ENCODE data around the gene MIGA2. TPM values are rescaled to one million over a fixed set of nuclear protein-coding genes. Genes with fewer than 3 reads are reported as not detected.

Gene MIGA2
- total RNA-seq, 1 experiment from 2014 or later: 23.7 TPM

DNA sequence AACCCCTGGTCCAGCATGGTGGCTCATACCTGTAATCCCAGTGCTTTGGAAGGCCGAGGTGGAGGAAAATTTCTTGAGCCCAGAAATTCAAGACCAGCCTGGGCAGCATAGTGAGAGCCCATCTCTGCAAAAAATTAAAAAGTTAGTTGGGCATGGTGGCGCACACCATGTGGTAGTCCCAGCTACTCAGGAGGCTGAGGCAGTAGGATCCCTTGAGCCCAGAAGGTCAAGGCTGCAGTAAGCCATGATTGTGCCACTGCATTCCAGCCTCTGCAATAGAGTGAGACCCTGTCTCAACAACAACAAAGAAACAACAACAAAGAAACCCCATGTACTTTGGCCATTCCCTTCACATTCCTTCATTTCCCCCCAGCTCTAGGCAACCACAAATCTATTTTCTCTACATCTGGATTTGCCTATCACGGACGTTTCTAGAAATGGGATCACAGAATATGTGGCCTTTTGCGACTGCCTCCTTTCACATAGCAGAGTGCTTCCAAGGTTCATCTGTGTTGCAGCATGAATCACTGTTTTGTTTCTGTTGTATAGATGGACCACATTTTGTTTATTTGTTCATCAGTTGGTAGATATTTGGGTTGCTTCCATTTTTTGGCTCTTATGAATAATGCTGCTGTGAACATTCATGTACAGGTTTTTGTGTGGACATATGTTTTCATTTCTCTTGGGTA lies 17.9 kb downstream of the MIGA2 start:
- CTCF ChIA-PET: interaction anchor here (1.1 kb wide), 1 partner anchor 26 kb away, joined by 3 read pairs; the partner anchor contains the start of gene SH3GLB2
- TF ChIP-seq FOSL1 (IDR thresholded peaks at IDR 0.05; ENCODE audit: low read depth): no peak
- no peak for TF ChIP-seq POLR2AphosphoS5 (IDR thresholded peaks at IDR 0.05; ENCODE audit: low read depth, low read length)
- no peak for TF ChIP-seq SRF (IDR thresholded peaks at IDR 0.05; ENCODE audit: low read depth)
- no peak for TF ChIP-seq EZH2phosphoT487 (IDR thresholded peaks at IDR 0.05; ENCODE audit: borderline replicate concordance)
- no peak for TF ChIP-seq EZH2 (IDR thresholded peaks at IDR 0.05)
- TF ChIP-seq POLR2A (IDR thresholded peaks at IDR 0.05; ENCODE audit: borderline replicate concordance, extremely low read depth, insufficient read depth, insufficient read length): no peak
- no peak for TF ChIP-seq SP1 (IDR thresholded peaks at IDR 0.05; ENCODE audit: low read depth)
- TF ChIP-seq ZFX (IDR thresholded peaks at IDR 0.05): no peak
- TF ChIP-seq, protein P1, sequence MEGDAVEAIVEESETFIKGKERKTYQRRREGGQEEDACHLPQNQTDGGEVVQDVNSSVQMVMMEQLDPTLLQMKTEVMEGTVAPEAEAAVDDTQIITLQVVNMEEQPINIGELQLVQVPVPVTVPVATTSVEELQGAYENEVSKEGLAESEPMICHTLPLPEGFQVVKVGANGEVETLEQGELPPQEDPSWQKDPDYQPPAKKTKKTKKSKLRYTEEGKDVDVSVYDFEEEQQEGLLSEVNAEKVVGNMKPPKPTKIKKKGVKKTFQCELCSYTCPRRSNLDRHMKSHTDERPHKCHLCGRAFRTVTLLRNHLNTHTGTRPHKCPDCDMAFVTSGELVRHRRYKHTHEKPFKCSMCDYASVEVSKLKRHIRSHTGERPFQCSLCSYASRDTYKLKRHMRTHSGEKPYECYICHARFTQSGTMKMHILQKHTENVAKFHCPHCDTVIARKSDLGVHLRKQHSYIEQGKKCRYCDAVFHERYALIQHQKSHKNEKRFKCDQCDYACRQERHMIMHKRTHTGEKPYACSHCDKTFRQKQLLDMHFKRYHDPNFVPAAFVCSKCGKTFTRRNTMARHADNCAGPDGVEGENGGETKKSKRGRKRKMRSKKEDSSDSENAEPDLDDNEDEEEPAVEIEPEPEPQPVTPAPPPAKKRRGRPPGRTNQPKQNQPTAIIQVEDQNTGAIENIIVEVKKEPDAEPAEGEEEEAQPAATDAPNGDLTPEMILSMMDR (IDR thresholded peaks at IDR 0.05 in 2 of 3, conservative IDR thresholded peaks at IDR 0.05 in 1 of 3; ENCODE audit: borderline replicate concordance in 1 of 3, insufficient read depth in 1 of 3, low read depth in 2 of 3, low read length in 2 of 3): no peak
- TF ChIP-seq, protein P2, sequence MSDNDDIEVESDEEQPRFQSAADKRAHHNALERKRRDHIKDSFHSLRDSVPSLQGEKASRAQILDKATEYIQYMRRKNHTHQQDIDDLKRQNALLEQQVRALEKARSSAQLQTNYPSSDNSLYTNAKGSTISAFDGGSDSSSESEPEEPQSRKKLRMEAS (IDR thresholded peaks at IDR 0.05): no peak
- TF ChIP-seq YY1 (IDR thresholded peaks at IDR 0.05; ENCODE audit: extremely low read depth, insufficient replicate concordance, low read depth, low read length): no peak
- TF ChIP-seq, protein P3, sequence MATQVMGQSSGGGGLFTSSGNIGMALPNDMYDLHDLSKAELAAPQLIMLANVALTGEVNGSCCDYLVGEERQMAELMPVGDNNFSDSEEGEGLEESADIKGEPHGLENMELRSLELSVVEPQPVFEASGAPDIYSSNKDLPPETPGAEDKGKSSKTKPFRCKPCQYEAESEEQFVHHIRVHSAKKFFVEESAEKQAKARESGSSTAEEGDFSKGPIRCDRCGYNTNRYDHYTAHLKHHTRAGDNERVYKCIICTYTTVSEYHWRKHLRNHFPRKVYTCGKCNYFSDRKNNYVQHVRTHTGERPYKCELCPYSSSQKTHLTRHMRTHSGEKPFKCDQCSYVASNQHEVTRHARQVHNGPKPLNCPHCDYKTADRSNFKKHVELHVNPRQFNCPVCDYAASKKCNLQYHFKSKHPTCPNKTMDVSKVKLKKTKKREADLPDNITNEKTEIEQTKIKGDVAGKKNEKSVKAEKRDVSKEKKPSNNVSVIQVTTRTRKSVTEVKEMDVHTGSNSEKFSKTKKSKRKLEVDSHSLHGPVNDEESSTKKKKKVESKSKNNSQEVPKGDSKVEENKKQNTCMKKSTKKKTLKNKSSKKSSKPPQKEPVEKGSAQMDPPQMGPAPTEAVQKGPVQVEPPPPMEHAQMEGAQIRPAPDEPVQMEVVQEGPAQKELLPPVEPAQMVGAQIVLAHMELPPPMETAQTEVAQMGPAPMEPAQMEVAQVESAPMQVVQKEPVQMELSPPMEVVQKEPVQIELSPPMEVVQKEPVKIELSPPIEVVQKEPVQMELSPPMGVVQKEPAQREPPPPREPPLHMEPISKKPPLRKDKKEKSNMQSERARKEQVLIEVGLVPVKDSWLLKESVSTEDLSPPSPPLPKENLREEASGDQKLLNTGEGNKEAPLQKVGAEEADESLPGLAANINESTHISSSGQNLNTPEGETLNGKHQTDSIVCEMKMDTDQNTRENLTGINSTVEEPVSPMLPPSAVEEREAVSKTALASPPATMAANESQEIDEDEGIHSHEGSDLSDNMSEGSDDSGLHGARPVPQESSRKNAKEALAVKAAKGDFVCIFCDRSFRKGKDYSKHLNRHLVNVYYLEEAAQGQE (IDR thresholded peaks at IDR 0.05; ENCODE audit: low read depth): no peak
- TF ChIP-seq, protein P4, sequence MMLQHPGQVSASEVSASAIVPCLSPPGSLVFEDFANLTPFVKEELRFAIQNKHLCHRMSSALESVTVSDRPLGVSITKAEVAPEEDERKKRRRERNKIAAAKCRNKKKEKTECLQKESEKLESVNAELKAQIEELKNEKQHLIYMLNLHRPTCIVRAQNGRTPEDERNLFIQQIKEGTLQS (IDR thresholded peaks at IDR 0.05): no peak
- Histone ChIP-seq H3K4me1 (ENCODE audit: control insufficient read depth in 1 of 2, insufficient read depth in 2 of 2, low read length in 2 of 2) (peaks cover 21 to 23% of the 10 kb centered on the region in 2 experiments), H3K27me3 (ENCODE audit: insufficient read depth, low read length) (no peaks in the 10 kb centered on the region), H3K9me2 (ENCODE audit: insufficient read depth) (no peaks in the 10 kb centered on the region), H2AFZ (ENCODE audit: low read depth, low read length, poor library complexity, severe bottlenecking) (no peak overlapping the region), H4K20me1 (ENCODE audit: insufficient read depth) (no peaks in the 10 kb centered on the region), H3K9me3 (ENCODE audit: control insufficient read depth in 1 of 2, insufficient read depth in 1 of 2, low read depth in 1 of 2, low read length in 2 of 2) (no peaks in the 10 kb centered on the region), H3K4me2 (ENCODE audit: low read length) (no peak overlapping the region), H3K9ac (ENCODE audit: low read length) (no peak overlapping the region), H3K79me2 (ENCODE audit: insufficient read depth, low read length) (no peaks in the 10 kb centered on the region), H3K4me3 (replicated peaks in 1 of 2; ENCODE audit: low read depth in 1 of 2, low read length in 2 of 2) (no peak overlapping the region), H3K27ac (ENCODE audit: low read depth, low read length) (no peak overlapping the region), H3K36me3 (ENCODE audit: control insufficient read depth in 1 of 2, insufficient read depth in 2 of 2, low read length in 2 of 2) (no peaks in the 10 kb centered on the region; a peak in 1 of 4 replicates)
- RAD21 ChIA-PET (ENCODE audit: low non-redundant PET in 1 of 2, low total read pairs in 2 of 2, uncharacterized antibody in 2 of 2, unreplicated experiment in 2 of 2): no interaction called here
- DNase-seq (ENCODE audit: low read depth, low spot score) (no peak), ATAC-seq (no peak)
- intact Hi-C loops (cut with micrococcal nuclease): no loop called here
- POLR2A ChIA-PET: no interaction called here
- no TSS peak for BruUV-seq (replicated peaks)
